Measurements from ENCODE around the gene VCX2.

DNA sequence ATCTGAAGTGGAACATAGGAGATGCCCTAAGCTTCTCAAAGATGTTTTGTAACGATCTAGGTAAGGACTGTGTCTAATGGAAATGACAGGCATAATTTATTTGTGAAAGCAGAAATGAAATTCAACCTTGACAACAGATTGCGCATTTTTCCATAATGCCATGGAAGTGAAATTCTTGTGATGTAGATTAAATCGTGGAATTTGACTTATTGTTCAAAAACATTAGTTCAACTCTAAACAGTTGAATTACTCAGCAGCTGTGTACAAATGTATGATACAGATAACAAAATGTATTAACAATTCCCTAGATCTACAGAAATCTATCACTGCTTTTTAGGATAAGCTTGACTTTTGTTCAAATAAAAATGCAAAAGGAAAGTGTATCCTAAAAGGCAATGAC, 44.4 kb downstream of the VCX2 start:
- TF ChIP-seq POLR2AphosphoS5 (IDR thresholded peaks at IDR 0.05; ENCODE audit: low read depth) (no peak), GABPA (IDR thresholded peaks at IDR 0.05; ENCODE audit: low read depth) (no peak)
- TF ChIP-seq, protein P1, sequence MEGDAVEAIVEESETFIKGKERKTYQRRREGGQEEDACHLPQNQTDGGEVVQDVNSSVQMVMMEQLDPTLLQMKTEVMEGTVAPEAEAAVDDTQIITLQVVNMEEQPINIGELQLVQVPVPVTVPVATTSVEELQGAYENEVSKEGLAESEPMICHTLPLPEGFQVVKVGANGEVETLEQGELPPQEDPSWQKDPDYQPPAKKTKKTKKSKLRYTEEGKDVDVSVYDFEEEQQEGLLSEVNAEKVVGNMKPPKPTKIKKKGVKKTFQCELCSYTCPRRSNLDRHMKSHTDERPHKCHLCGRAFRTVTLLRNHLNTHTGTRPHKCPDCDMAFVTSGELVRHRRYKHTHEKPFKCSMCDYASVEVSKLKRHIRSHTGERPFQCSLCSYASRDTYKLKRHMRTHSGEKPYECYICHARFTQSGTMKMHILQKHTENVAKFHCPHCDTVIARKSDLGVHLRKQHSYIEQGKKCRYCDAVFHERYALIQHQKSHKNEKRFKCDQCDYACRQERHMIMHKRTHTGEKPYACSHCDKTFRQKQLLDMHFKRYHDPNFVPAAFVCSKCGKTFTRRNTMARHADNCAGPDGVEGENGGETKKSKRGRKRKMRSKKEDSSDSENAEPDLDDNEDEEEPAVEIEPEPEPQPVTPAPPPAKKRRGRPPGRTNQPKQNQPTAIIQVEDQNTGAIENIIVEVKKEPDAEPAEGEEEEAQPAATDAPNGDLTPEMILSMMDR (IDR thresholded peaks at IDR 0.05; ENCODE audit: insufficient read depth, low read length), result no peak
- TF ChIP-seq, protein P2, sequence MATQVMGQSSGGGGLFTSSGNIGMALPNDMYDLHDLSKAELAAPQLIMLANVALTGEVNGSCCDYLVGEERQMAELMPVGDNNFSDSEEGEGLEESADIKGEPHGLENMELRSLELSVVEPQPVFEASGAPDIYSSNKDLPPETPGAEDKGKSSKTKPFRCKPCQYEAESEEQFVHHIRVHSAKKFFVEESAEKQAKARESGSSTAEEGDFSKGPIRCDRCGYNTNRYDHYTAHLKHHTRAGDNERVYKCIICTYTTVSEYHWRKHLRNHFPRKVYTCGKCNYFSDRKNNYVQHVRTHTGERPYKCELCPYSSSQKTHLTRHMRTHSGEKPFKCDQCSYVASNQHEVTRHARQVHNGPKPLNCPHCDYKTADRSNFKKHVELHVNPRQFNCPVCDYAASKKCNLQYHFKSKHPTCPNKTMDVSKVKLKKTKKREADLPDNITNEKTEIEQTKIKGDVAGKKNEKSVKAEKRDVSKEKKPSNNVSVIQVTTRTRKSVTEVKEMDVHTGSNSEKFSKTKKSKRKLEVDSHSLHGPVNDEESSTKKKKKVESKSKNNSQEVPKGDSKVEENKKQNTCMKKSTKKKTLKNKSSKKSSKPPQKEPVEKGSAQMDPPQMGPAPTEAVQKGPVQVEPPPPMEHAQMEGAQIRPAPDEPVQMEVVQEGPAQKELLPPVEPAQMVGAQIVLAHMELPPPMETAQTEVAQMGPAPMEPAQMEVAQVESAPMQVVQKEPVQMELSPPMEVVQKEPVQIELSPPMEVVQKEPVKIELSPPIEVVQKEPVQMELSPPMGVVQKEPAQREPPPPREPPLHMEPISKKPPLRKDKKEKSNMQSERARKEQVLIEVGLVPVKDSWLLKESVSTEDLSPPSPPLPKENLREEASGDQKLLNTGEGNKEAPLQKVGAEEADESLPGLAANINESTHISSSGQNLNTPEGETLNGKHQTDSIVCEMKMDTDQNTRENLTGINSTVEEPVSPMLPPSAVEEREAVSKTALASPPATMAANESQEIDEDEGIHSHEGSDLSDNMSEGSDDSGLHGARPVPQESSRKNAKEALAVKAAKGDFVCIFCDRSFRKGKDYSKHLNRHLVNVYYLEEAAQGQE (IDR thresholded peaks at IDR 0.05; ENCODE audit: insufficient replicate concordance, low read depth), result no peak

Measured in HL-60 (cell line).